Activated CD4-positive, alpha-beta T cell treated with anti-CD3 and anti-CD28 coated beads, Interleukin-2, amount 50 U/mL, for 1 hour (primary cell): ENCODE data around the gene HERC6.

Experiments
- DNase-seq: peaks from one replicate; pipeline ENCODE4 v3.0.0-alpha.2; 2020

HERC6 gene

GRCh38 chr4:88448889-88449288 lies 70.2 kb downstream of the HERC6 start:
- DNase-seq: no peak

GRCh38 chr4:88449290-88449689 lies 70.6 kb downstream of the HERC6 start:
- no peak for DNase-seq

GRCh38 chr4:88451205-88451604 lies 72.6 kb downstream of the HERC6 start:
- no peak for DNase-seq

GRCh38 chr4:88452912-88453311 lies 74.3 kb downstream of the HERC6 start:
- DNase-seq: no peak

GRCh38 chr4:88456670-88457306 lies 78.1 kb downstream of the HERC6 start, which contains the start of gene HERC5:
TSS of gene HERC5 (plus strand) at chr4:88457119. CDS start at chr4:88457270, 151 bp downstream.
- peak; percentile 90 for DNase-seq

- peak; percentile 48 for DNase-seq
Observed at GRCh38 chr4:88457307-88458103, 78.9 kb downstream of the HERC6 start.

GRCh38 chr4:88458104-88458740 lies 79.6 kb downstream of the HERC6 start:
- no peak for DNase-seq

GRCh38 chr4:88465653-88466192 lies 87.1 kb downstream of the HERC6 start:
- no peak for DNase-seq

GRCh38 chr4:88467392-88467791 lies 88.7 kb downstream of the HERC6 start:
- no peak for DNase-seq

GRCh38 chr4:88477229-88477860 lies 98.7 kb downstream of the HERC6 start:
- no peak for DNase-seq

- DNase-seq: no peak
Observed at GRCh38 chr4:88478247-88478646, 99.6 kb downstream of the HERC6 start.

GRCh38 chr4:88481537-88481936 lies 102.9 kb downstream of the HERC6 start:
- DNase-seq: no peak

GRCh38 chr4:88489100-88489761 lies 110.6 kb downstream of the HERC6 start:
- DNase-seq: no peak
